HUES48 (cell line): Measurements from ENCODE around the gene STIP1.
"Not testable (repeated sequence)": the region's sequence is repeated elsewhere in the genome, so short reads cannot be mapped to it uniquely, and the experiment has no call there.

Experiments used
- H3K27ac ChIP-seq: one replicate; pipeline ENCODE4 v1.7.0; 2013; ENCODE audit warnings: low read depth, low read length, inconsistent platforms
- H3K27me3 ChIP-seq: 2 replicates; pipeline ENCODE4 v1.6.1; 2013; ENCODE audit warnings: mild to moderate bottlenecking, low read length; ENCODE audit not compliant: control insufficient read depth, insufficient read depth
- H3K36me3 ChIP-seq: 2 replicates; pipeline ENCODE4 v1.6.1; 2013; ENCODE audit warnings: low read length; ENCODE audit not compliant: control insufficient read depth, insufficient read depth
- H3K4me1 ChIP-seq: 2 replicates; pipeline ENCODE4 v1.6.1; 2013; ENCODE audit warnings: mild to moderate bottlenecking, low read length; ENCODE audit not compliant: control insufficient read depth, insufficient read depth
- H3K4me3 ChIP-seq: 2 replicates; pipeline ENCODE4 v1.5.1; 2013; ENCODE audit warnings: mild to moderate bottlenecking, low read depth, low read length
- H3K9ac ChIP-seq: 2 replicates; pipeline ENCODE4 v1.6.1; 2013; ENCODE audit warnings: mild to moderate bottlenecking, low read depth, low read length, moderate library complexity
- H3K9me3 ChIP-seq: 2 replicates; pipeline ENCODE4 v1.6.1; 2013; ENCODE audit warnings: low read length; ENCODE audit not compliant: control insufficient read depth, insufficient read depth

STIP1 gene

GRCh38 chr11:64241491-64242374 is 55.8 kb downstream of the STIP1 start:
- Histone ChIP-seq H3K9me3 (no peaks in the 10 kb centered on the region), H3K27me3 (no peaks in the 10 kb centered on the region), H3K9ac (peak overlapping the region; percentile 82), H3K4me1 (peaks cover 4% of the 10 kb centered on the region), H3K4me3 (peak overlapping the region; percentile 95), H3K36me3 (peaks cover 35% of the 10 kb centered on the region), H3K27ac (peak overlapping the region; percentile 90)

GRCh38 chr11:64243236-64243854 is 57.4 kb downstream of the STIP1 start:
- Histone ChIP-seq H3K4me1 (peaks cover 12% of the 10 kb centered on the region), H3K9ac (no peak overlapping the region), H3K4me3 (no peak overlapping the region; the same call in 1 of the 2 replicates), H3K27me3 (no peaks in the 10 kb centered on the region), H3K36me3 (peaks cover 25% of the 10 kb centered on the region), H3K9me3 (no peaks in the 10 kb centered on the region), H3K27ac (no peak overlapping the region)

- Histone ChIP-seq H3K27ac (no peak overlapping the region), H3K4me1 (peaks cover 20% of the 10 kb centered on the region), H3K9ac (no peak overlapping the region), H3K36me3 (peaks cover 17% of the 10 kb centered on the region), H3K27me3 (no peaks in the 10 kb centered on the region), H3K9me3 (no peaks in the 10 kb centered on the region), H3K4me3 (no peak overlapping the region)
Measured at GRCh38 chr11:64244107-64244506, 58.1 kb downstream of the STIP1 start.

GRCh38 chr11:64244966-64245365 is 59.0 kb downstream of the STIP1 start:
- Histone ChIP-seq H3K27ac (peak overlapping the region; percentile 86), H3K4me3 (peak overlapping the region; percentile 93; the same call in 1 of the 2 replicates), H3K4me1 (peaks cover 26% of the 10 kb centered on the region), H3K27me3 (no peaks in the 10 kb centered on the region), H3K9ac (no peak overlapping the region), H3K9me3 (no peaks in the 10 kb centered on the region), H3K36me3 (peaks cover 16% of the 10 kb centered on the region)

GRCh38 chr11:64245401-64245796 is 59.4 kb downstream of the STIP1 start:
- Histone ChIP-seq H3K27ac (peak overlapping the region; percentile 86), H3K9ac (peak overlapping the region; percentile 81), H3K9me3 (no peaks in the 10 kb centered on the region), H3K27me3 (no peaks in the 10 kb centered on the region), H3K4me1 (peaks cover 28% of the 10 kb centered on the region), H3K4me3 (peak overlapping the region; percentile 93), H3K36me3 (peaks cover 16% of the 10 kb centered on the region)

GRCh38 chr11:64245797-64246620 is 60.0 kb downstream of the STIP1 start:
- Histone ChIP-seq H3K27ac (peak overlapping the region; percentile 86), H3K27me3 (no peaks in the 10 kb centered on the region), H3K36me3 (peaks cover 16% of the 10 kb centered on the region), H3K4me1 (peaks cover 34% of the 10 kb centered on the region), H3K9me3 (no peaks in the 10 kb centered on the region), H3K4me3 (peak overlapping the region; percentile 93), H3K9ac (peak overlapping the region; percentile 81)

GRCh38 chr11:64246621-64246870 is 60.6 kb downstream of the STIP1 start:
- H3K4me1 ChIP-seq, result peaks cover 34% of the 10 kb centered on the region
- peaks cover 16% of the 10 kb centered on the region for H3K36me3 ChIP-seq
- H3K27me3 ChIP-seq, H3K9me3 ChIP-seq: not testable (repeated sequence)
- peak overlapping the region; percentile 81; the same call in 1 of the 2 replicates for H3K9ac ChIP-seq
- H3K27ac ChIP-seq, result peak overlapping the region; percentile 86
- H3K4me3 ChIP-seq, result peak overlapping the region; percentile 93; the same call in 1 of the 2 replicates

GRCh38 chr11:64246871-64247728 is 61.1 kb downstream of the STIP1 start, which contains the start of gene PPP1R14B:
Gene PPP1R14B (minus strand): TSS chr11:64246943. CDS start chr11:64246673, 270 bp downstream.
- H3K36me3 ChIP-seq, result peaks cover 16% of the 10 kb centered on the region
- H3K27me3 ChIP-seq, result no peaks in the 10 kb centered on the region
- peak within 1 kb of the TSS; percentile 81 for H3K9ac ChIP-seq
- H3K9me3 ChIP-seq, result no peaks in the 10 kb centered on the region
- peak within 1 kb of the TSS; percentile 93 for H3K4me3 ChIP-seq
- peak within 1 kb of the TSS; percentile 94 for H3K27ac ChIP-seq
- H3K4me1 ChIP-seq, result peaks cover 34% of the 10 kb centered on the region

GRCh38 chr11:64247729-64248531 is 62.0 kb downstream of the STIP1 start:
- no peaks in the 10 kb centered on the region for H3K9me3 ChIP-seq
- H3K27ac ChIP-seq, result peak overlapping the region; percentile 94
- H3K4me3 ChIP-seq, result peak overlapping the region; percentile 69
- H3K4me1 ChIP-seq, result peaks cover 36% of the 10 kb centered on the region
- no peak overlapping the region for H3K9ac ChIP-seq
- H3K27me3 ChIP-seq, result no peaks in the 10 kb centered on the region
- peaks cover 16% of the 10 kb centered on the region for H3K36me3 ChIP-seq
